DMS53 (cell line): ENCODE results near the gene OR4K17.
"Not testable (repeated sequence)": the region's sequence is repeated elsewhere in the genome, so short reads cannot be mapped to it uniquely, and the experiment has no call there.

Source experiments
- DNase-seq: peaks from one replicate; lab custom pipeline; 2025; lab: John Stamatoyannopoulos, UW

OR4K17 gene

GRCh38 chr14:20110438-20110837 lies at the start of gene OR4K17:
TSS of gene OR4K17 (plus strand) at chr14:20110739. CDS start at chr14:20117500, 6,761 bp downstream.
- DNase-seq: no peak

DNA sequence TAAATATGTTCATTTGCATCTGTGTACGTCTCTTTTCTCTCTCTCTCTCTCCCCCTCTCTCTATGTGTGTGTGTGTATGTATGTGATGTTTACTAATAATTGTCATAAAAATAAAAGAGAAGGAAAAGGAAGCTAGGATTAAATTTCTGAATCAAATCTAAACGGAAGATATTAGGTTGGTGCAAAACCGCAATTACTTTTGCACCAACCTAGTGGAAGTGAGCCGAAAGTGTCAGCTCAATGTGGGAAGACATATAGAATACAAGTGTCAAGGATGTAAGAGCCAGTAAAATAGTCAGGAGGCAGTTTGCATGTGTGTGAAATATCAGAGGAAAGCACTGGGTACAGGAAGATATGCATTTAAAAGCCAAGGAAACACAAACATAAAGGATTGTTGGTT lies 18.5 kb upstream of the OR4K17 start:
- DNase-seq: no peak

DNA sequence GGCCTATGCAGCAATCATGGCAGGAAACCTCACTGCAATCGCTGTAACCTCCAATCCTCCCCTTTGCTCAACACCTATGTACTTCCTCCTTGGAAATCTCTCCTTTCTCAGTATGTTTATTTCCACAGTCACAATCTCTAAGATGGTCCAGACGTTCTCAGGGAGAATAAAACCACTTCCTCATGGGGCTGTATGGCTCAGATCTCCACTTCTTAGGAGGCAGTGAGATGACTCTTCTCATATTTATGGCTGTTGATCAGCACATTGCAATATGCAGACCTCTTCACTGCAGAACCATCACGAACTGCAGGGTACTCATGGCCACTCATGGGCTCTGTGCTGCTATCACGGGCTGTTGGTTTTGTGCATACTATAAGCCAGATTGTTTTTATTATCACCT lies 17.1 kb upstream of the OR4K17 start:
- no peak for DNase-seq

DNA sequence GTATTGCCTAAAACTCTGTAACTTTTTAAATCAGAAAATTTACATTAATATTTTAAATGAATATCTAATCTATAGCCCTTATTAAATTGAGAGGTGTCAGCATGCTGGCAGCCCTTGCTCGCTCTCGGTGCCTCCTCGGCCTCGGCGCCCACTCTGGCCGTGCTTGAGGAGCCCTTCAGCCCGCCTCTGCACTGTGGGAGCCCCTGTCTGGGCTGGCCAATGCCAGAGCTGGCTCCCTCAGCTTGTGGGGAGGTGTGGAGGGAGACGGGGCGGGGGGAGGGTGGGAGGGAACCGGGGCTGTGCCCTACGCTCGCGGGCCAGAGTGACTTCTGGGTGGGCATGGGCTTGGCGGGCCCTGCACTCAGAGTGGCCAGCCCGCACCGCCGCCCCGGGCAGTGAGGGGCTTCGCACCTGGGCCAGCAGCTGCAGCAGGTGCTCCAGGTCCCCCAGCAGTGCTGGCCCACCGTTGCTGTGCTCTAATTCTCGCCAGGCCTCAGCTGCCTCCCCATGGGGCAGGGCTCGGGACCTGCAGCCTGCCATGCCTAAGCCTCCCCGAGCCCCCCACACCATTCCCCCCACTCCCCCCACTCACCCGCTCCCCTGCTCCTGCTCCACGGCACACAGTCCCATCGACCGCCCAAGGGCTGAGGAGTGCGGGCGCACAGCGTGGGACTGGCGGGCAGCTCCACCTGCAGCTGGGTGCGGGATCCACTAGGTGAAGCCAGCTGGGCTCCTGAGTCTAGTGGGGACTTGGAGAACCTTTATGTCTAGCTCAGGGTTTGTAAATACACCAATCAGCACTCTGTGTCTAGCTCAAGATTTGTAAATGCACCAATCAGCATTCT lies 11.4 kb upstream of the OR4K17 start:
- not testable (repeated sequence) for DNase-seq

DNA sequence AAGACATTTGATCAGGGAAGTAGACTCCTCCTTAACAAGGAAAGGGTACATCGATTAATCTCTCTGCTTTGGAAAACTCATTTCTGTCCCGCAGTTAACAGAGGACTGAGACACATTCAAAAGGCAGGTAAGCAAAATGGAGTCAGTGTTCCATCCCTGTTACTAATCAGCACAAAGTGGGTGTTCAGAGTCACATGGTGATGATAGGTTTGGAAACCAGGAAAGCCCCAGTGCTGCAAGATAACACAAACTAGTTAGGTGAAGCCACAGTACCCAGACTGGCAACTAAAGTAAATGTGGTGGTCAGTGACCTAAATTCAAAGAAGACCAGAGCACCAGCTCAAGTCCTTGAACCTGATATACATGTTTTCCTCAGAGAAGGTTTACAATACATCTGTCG lies 1.8 kb downstream of the OR4K17 start:
- DNase-seq: no peak

- no peak for DNase-seq
Observed at GRCh38 chr14:20116748-20117147, 6.2 kb downstream of the OR4K17 start.

DNA sequence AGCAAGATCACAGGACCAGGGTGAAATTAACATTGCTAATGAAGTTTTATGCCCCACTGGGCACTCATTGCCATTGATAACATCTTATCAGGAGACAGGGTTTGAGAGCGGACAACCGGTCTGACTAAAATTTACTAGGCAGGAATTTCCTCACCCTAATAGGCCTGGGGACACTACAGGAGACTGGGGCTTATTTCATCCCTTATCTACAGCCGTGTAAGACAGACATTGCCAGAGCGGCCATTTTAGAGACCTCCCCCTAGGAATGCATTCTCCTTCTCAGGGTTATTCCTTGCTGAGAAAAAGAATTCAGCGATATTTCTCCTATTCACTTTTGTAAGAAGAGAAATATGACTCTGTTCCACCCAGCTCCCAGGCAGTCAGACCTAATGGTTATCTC lies 8.3 kb downstream of the OR4K17 start:
- DNase-seq: no peak

GRCh38 chr14:20138520-20138919 lies 28.0 kb downstream of the OR4K17 start, which contains the start of gene OR4N5:
TSS of gene OR4N5 (plus strand) at chr14:20138820. CDS start at chr14:20143736, 4,916 bp downstream.
- DNase-seq: no peak

DNA sequence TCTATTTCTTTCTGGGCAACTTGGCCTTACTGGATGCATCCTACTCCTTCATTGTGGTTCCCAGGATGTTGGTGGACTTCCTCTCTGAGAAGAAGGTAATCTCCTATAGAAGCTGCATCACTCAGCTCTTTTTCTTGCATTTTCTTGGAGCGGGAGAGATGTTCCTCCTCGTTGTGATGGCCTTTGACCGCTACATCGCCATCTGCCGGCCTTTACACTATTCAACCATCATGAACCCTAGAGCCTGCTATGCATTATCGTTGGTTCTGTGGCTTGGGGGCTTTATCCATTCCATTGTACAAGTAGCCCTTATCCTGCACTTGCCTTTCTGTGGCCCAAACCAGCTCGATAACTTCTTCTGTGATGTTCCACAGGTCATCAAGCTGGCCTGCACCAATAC lies 33.4 kb downstream of the OR4K17 start:
- peak; percentile 4 for DNase-seq

- DNase-seq: no peak
Observed at GRCh38 chr14:20144820-20145219, 34.3 kb downstream of the OR4K17 start.

- no peak for DNase-seq
Observed at GRCh38 chr14:20164462-20164861, 53.9 kb downstream of the OR4K17 start.

- no peak for DNase-seq
Observed at GRCh38 chr14:20167091-20167490, 56.6 kb downstream of the OR4K17 start.

DNA sequence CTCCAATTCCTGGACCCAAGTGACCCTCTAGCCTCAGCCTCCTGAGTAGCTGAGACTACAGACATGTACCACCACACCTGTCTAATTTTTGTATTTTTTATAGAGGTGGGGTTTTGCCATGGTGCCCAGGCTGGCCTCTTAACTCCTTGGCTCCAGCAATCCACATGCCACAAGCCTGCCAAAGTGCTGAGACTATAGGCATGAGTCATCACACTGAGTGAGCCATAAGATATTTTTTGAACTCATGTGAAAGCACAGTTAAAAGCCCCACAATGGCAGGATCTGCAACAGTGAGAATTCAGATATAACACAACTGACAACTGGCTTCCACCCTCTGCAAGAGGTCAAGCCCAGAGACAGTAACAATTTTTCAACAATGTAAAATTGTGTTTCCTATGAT lies 59.3 kb downstream of the OR4K17 start:
- not testable (repeated sequence) for DNase-seq
